Measurements from ENCODE around the gene PASK. TPM values are rescaled to one million over a fixed set of nuclear protein-coding genes. Genes with fewer than 3 reads are reported as not detected.

The PASK gene
- total RNA-seq, 1 experiment from 2014 or later = 45.8 TPM

- TF ChIP-seq REST (IDR thresholded peaks at IDR 0.05; ENCODE audit: low read depth) = no peak
- TF ChIP-seq FOSL1 (IDR thresholded peaks at IDR 0.05; ENCODE audit: low read depth) = no peak
- no peak for TF ChIP-seq MAX (IDR thresholded peaks at IDR 0.05)
- no TSS peak for BruUV-seq (replicated peaks)
- ChIA-PET CTCF (no interaction called here), POLR2A (interaction anchor here (0.5 kb wide), 1 partner anchor 129 kb away, joined by 4 read pairs; no protein-coding TSS in a partner anchor), RAD21 (ENCODE audit: low non-redundant PET in 1 of 2, low total read pairs in 2 of 2, uncharacterized antibody in 2 of 2, unreplicated experiment in 2 of 2) (no interaction called here)
- no peak overlapping the region for H3K27ac ChIP-seq (ENCODE audit: low read depth, low read length)
- H3K79me2 ChIP-seq (ENCODE audit: insufficient read depth, low read length) = no peaks in the 10 kb centered on the region
- H3K4me3 ChIP-seq (replicated peaks in 1 of 2; ENCODE audit: low read depth in 1 of 2, low read length in 2 of 2) = no peak overlapping the region
- no peak overlapping the region for H3K9ac ChIP-seq (ENCODE audit: low read length)
- no peak overlapping the region for H3K4me2 ChIP-seq (ENCODE audit: low read length)
- intact Hi-C loops (cut with micrococcal nuclease) = no loop called here
- H3K9me2 ChIP-seq (ENCODE audit: insufficient read depth) = no peaks in the 10 kb centered on the region
- no peaks in the 10 kb centered on the region for H3K27me3 ChIP-seq (ENCODE audit: insufficient read depth, low read length)
- DNase-seq (ENCODE audit: low read depth, low spot score) (no peak), ATAC-seq (no peak)
- peaks cover 8 to 20% of the 10 kb centered on the region in 2 experiments; a peak in 3 of 4 replicates for H3K36me3 ChIP-seq (ENCODE audit: control insufficient read depth in 1 of 2, insufficient read depth in 2 of 2, low read length in 2 of 2)
- H3K4me1 ChIP-seq (ENCODE audit: control insufficient read depth in 1 of 2, insufficient read depth in 2 of 2, low read length in 2 of 2) = peaks cover 0 to 5% of the 10 kb centered on the region in 2 experiments; a peak in 2 of 4 replicates
- H2AFZ ChIP-seq (ENCODE audit: low read depth, low read length, poor library complexity, severe bottlenecking) = no peak overlapping the region
- H4K20me1 ChIP-seq (ENCODE audit: insufficient read depth) = no peaks in the 10 kb centered on the region
- no peaks in the 10 kb centered on the region for H3K9me3 ChIP-seq (ENCODE audit: control insufficient read depth in 1 of 2, insufficient read depth in 1 of 2, low read depth in 1 of 2, low read length in 2 of 2)
These were observed 14.4 kb upstream of the PASK start for GRCh38 chr2:241163601-241164118.

- ATAC-seq = no peak
- Histone ChIP-seq H3K79me2 (ENCODE audit: insufficient read depth, low read length) (no peaks in the 10 kb centered on the region), H4K20me1 (ENCODE audit: insufficient read depth) (no peaks in the 10 kb centered on the region), H3K4me1 (ENCODE audit: control insufficient read depth in 1 of 2, insufficient read depth in 2 of 2, low read length in 2 of 2) (peaks cover 0 to 5% of the 10 kb centered on the region in 2 experiments; a peak in 2 of 4 replicates), H3K27me3 (ENCODE audit: insufficient read depth, low read length) (no peaks in the 10 kb centered on the region), H3K36me3 (ENCODE audit: control insufficient read depth in 1 of 2, insufficient read depth in 2 of 2, low read length in 2 of 2) (peaks cover 8 to 15% of the 10 kb centered on the region in 2 experiments; a peak in 3 of 4 replicates), H2AFZ (ENCODE audit: low read depth, low read length, poor library complexity, severe bottlenecking) (no peak overlapping the region), H3K9me2 (ENCODE audit: insufficient read depth) (no peaks in the 10 kb centered on the region), H3K27ac (ENCODE audit: low read depth, low read length) (no peak overlapping the region), H3K9ac (ENCODE audit: low read length) (no peak overlapping the region), H3K4me3 (replicated peaks in 1 of 2; ENCODE audit: low read depth in 1 of 2, low read length in 2 of 2) (no peak overlapping the region), H3K9me3 (ENCODE audit: control insufficient read depth in 1 of 2, insufficient read depth in 1 of 2, low read depth in 1 of 2, low read length in 2 of 2) (no peaks in the 10 kb centered on the region), H3K4me2 (ENCODE audit: low read length) (no peak overlapping the region)
- CTCF ChIA-PET = no interaction called here
- intact Hi-C loops (cut with micrococcal nuclease) = no loop called here
- no TSS peak for BruUV-seq (replicated peaks)
- DNase-seq (ENCODE audit: low read depth, low spot score) = no peak
- RAD21 ChIA-PET (ENCODE audit: low non-redundant PET in 1 of 2, low total read pairs in 2 of 2, uncharacterized antibody in 2 of 2, unreplicated experiment in 2 of 2) = no interaction called here
- POLR2A ChIA-PET = no interaction called here
- TF ChIP-seq ZFX (IDR thresholded peaks at IDR 0.05) = no peak
- TF ChIP-seq CBX3 (IDR thresholded peaks at IDR 0.05; ENCODE audit: low read depth) = no peak
- TF ChIP-seq ELF1 (IDR thresholded peaks at IDR 0.05; ENCODE audit: borderline replicate concordance, low read depth) = no peak
- no peak for TF ChIP-seq YY1 (IDR thresholded peaks at IDR 0.05; ENCODE audit: extremely low read depth, insufficient replicate concordance, low read depth, low read length)
- TF ChIP-seq SIN3A (IDR thresholded peaks at IDR 0.05; ENCODE audit: low read depth) = no peak
- no peak for TF ChIP-seq EGR1 (IDR thresholded peaks at IDR 0.05; ENCODE audit: low read depth)
- TF ChIP-seq POLR2AphosphoS5 (IDR thresholded peaks at IDR 0.05; ENCODE audit: low read depth, low read length) = no peak
- no peak for TF ChIP-seq TCF7L2 (IDR thresholded peaks at IDR 0.05; ENCODE audit: borderline replicate concordance, extremely low read depth, insufficient read depth, insufficient read length)
- no peak for TF ChIP-seq POLR2A (IDR thresholded peaks at IDR 0.05; ENCODE audit: borderline replicate concordance, extremely low read depth, insufficient read depth, insufficient read length)
- TF ChIP-seq MAX (IDR thresholded peaks at IDR 0.05) = no peak
- TF ChIP-seq ATF3 (IDR thresholded peaks at IDR 0.05) = no peak
These were observed 12.5 kb upstream of the PASK start for GRCh38 chr2:241161646-241162281.

Measured in HCT116 (cell line).